Measurements from ENCODE around the gene FIZ1.
A peak's percentile ranks its signal among the peaks of the same experiment; 100 is the strongest.

The FIZ1 gene

DNA sequence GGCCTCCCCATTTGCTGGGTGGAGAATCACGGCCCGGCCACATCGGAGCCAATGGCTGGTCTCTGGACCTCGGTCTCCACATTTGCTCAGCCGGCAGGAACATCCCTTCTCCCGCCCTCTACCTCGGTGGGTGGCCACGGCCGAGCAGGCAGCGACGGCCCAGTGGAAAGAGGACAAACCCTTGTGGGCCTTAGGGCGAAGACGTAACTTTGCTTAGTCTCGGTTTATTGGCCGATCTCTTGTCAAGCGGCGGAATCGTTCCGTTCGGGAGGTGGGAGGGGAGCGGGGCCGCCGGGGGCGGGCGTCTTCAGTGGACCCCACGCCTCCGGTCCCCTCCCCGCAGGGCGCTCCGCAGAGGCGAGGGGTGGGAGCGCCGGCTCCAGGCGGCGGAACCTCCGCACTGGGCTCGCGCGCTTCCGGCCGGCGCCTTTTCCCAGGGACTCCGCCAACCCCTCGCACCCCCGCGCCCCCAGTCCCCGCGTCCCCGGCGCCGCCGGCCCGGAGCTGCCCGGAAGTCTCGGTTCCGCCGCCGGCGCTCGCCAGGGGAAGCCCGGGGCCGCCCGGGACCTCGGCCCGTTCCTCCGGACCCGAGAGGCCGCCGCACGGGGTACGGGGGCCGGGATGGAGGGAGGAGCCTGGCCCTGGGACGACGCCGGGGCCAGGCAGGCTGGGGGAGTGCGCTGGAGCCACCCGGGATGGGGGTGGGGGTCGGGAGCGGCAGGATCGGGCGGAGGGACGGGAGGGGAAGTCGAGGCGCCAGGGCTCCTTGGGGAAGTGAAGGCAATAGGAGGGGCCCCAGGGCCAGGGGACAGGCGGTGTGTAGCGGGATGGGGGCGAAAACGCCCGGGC, 41.5 kb upstream of the FIZ1 start, which contains the start of gene ZNF580:
Gene ZNF580 (plus strand): TSS at position 426 of the 849 bp plus-strand sequence. CDS start 1,507 bp downstream, outside the sequence.
- Mint-ChIP-seq H3K27me3 (no peaks in the 10 kb centered on the region), H3K36me3 (ENCODE audit: low read depth) (peaks cover 68% of the 10 kb centered on the region), H3K4me3 (peak within 1 kb of the TSS; percentile 96), H3K9me3 (no peaks in the 10 kb centered on the region), H3K27ac (peak within 1 kb of the TSS; percentile 89), H3K4me1 (ENCODE audit: low read depth) (peaks cover 87% of the 10 kb centered on the region)
- intact Hi-C loops (cut with micrococcal nuclease): loop anchor here (2.0 kb wide), 1 partner anchor 14 kb away; the partner anchor contains the start of gene U2AF2

DNA sequence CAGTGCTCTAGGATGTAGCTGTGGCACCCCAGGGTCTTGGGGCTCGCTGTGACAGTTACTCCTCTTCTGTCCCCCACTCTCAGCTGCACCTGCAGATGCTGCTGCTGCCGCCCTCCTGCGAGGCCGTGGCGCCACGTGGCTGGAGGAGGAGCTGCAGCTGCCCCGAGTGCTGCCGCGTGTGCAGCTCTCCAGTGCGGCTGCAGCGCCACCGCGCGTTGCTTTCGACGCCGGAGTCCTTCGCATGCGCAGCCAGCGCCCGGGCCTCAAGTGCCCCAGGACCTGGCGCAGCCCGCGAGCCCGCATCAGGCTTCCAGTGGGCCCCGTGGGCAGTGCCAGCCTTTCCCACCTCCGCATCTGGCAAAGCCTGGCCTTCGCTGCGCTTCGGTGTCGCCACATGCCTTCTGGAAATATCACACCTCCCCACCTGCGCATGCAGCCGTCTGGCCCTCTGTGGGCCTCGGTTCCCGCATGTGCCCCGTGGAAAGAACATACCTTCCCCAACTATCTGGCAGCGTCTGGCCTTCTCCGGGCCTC, 40.8 kb upstream of the FIZ1 start:
- Mint-ChIP-seq H3K4me1 (ENCODE audit: low read depth) (peaks cover 88% of the 10 kb centered on the region), H3K27me3 (no peaks in the 10 kb centered on the region), H3K9me3 (no peaks in the 10 kb centered on the region), H3K36me3 (ENCODE audit: low read depth) (peaks cover 68% of the 10 kb centered on the region), H3K27ac (peak overlapping the region; percentile 89), H3K4me3 (peak overlapping the region; percentile 96)
- intact Hi-C loops (cut with micrococcal nuclease): loop anchor here (2.0 kb wide), 1 partner anchor 15 kb away; the partner anchor contains the start of gene U2AF2

DNA sequence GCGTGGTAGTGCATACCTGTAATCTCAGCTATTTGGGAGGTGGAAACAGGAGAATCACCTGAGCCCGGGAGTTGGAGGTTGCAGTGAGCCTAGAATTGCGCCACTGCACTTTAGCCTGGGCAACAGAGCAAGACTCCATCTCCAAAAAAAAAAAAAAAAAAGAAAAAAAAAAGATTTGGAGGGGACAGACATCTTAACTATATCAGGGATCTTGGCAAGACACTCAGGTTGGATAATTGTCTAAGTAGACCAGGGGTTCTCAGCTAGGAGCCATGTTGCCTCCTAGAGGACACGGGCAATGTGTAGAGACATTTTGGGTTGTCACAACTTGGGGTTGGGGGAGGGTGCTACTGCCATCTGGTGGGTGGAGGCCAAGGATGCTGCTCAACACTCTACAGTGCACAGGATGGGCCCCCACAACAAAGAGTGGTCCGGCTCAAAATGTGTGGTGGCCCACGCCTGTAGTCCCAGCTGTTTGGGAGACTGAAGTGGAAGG, 39.6 kb upstream of the FIZ1 start:
- Mint-ChIP-seq H3K4me3 (no peak overlapping the region), H3K36me3 (ENCODE audit: low read depth) (peaks cover 62% of the 10 kb centered on the region), H3K4me1 (ENCODE audit: low read depth) (peaks cover 83% of the 10 kb centered on the region), H3K27ac (no peak overlapping the region), H3K27me3 (no peaks in the 10 kb centered on the region), H3K9me3 (no peaks in the 10 kb centered on the region)
- intact Hi-C loops (cut with micrococcal nuclease): loop anchor here (5.0 kb wide), 1 partner anchor 42 kb away; the partner anchor contains the start of gene FIZ1

DNA sequence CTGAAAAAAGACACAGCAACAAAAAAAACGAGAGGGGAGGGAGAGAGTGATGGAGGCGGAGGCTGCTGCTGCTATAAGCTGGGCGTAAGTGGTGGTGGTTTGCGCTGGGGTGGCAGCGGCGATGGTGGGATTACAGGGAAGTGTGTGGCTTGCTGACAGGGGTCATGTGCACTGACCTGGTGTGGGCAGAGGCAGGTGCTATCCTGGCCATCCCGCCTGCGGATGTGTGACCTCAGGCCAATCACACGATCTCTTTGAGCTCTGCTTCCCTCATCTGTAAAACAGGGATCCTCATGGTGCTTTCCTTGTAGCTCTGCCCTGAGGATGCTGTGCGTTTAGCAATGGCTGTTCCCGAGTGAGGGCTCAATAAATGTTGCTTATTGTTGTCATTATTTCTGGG, 38.2 kb upstream of the FIZ1 start:
- intact Hi-C loops (cut with micrococcal nuclease): loop anchor here (5.0 kb wide), 1 partner anchor 40 kb away; the partner anchor contains the start of gene FIZ1
- peaks cover 50% of the 10 kb centered on the region for H3K36me3 Mint-ChIP-seq (ENCODE audit: low read depth)
- no peaks in the 10 kb centered on the region for H3K27me3 Mint-ChIP-seq
- no peaks in the 10 kb centered on the region for H3K9me3 Mint-ChIP-seq
- no peak overlapping the region for H3K4me3 Mint-ChIP-seq
- peak overlapping the region; percentile 100 for H3K27ac Mint-ChIP-seq
- H3K4me1 Mint-ChIP-seq (ENCODE audit: low read depth): peaks cover 72% of the 10 kb centered on the region

DNA sequence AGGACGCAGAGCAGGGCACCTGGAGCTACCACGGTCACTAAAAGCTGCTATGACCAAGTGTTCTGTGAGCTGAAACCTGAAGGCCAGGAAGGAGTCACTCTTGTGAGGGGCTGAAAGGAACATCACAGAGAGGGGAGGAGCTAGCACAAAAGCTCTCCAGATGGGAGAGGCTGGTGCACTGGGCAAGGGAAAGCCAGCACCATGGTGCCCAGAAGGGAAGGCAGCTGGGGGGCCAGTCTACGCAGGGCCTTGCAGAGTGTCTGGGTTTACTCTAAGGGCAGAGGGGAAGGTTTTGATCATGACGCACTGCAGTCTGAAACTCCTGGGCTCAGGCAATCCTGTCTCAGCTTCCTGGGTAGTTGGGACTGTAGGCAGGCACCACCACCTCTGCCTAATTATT, 37.4 kb upstream of the FIZ1 start:
- peaks cover 50% of the 10 kb centered on the region for H3K36me3 Mint-ChIP-seq (ENCODE audit: low read depth)
- intact Hi-C loops (cut with micrococcal nuclease): loop anchor here (5.0 kb wide), 1 partner anchor 39 kb away; the partner anchor contains the start of gene FIZ1
- H3K9me3 Mint-ChIP-seq: no peaks in the 10 kb centered on the region
- H3K4me1 Mint-ChIP-seq (ENCODE audit: low read depth): peaks cover 70% of the 10 kb centered on the region
- H3K27ac Mint-ChIP-seq: peak overlapping the region; percentile 100
- no peaks in the 10 kb centered on the region for H3K27me3 Mint-ChIP-seq
- H3K4me3 Mint-ChIP-seq: peak overlapping the region; percentile 100

DNA sequence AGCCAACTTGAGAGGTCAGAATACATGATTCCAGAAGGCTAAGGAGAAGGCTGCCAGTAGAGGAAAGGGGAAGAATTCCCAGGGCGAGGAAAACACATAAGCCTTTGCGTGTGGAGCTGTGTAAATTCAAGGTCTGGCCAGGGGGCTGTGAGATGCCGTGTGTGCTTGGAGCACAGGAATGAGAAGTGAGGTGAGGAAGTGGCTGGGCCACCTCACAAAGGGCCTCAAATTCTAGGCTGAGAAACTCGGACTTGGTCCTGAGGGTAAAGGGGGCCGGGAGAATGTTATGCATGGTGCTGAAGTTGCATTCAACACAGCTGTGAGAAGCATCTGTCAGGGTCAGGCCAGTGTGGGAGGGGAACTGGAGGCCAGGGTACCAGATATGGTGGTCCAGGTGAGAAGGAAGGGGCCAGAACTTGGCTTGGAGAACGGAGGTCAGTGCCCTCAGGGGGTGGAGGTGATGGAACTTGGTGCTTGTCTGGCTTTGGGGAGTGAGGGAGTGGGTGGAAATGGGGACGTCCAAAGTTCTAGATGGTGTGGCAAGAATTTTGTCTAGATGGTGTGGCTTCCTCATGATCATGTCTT, 36.6 kb upstream of the FIZ1 start:
- Mint-ChIP-seq H3K4me1 (ENCODE audit: low read depth) (peaks cover 63% of the 10 kb centered on the region), H3K4me3 (peak overlapping the region; percentile 100), H3K9me3 (no peaks in the 10 kb centered on the region), H3K27ac (peak overlapping the region; percentile 100), H3K36me3 (ENCODE audit: low read depth) (peaks cover 43% of the 10 kb centered on the region), H3K27me3 (no peaks in the 10 kb centered on the region)
- intact Hi-C loops (cut with micrococcal nuclease): loop anchor here (5.0 kb wide), 1 partner anchor 39 kb away; the partner anchor contains the start of gene FIZ1

DNA sequence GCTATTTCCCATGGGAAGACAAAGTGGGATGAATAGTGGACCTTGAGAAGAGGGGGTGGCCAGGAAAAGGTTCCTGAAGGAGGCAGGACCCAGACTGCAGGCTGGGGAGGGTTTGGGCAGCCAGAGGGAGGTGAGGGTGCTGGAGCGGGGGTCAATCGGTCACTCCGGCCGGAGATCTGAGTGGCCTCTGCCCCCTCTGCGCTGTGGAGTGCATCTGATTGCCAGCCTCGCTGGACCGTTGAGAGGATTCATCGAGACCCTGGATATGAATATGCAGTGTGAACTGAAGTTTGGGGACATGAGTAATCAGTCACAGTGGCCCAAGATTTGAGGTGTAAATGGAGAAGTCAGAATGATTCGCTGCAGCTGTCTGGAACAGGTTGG, 36.0 kb upstream of the FIZ1 start:
- intact Hi-C loops (cut with micrococcal nuclease): loop anchor here (5.0 kb wide), 1 partner anchor 38 kb away; the partner anchor contains the start of gene FIZ1
- Mint-ChIP-seq H3K4me1 (ENCODE audit: low read depth) (peaks cover 60% of the 10 kb centered on the region), H3K36me3 (ENCODE audit: low read depth) (peaks cover 43% of the 10 kb centered on the region), H3K27me3 (no peaks in the 10 kb centered on the region), H3K27ac (peak overlapping the region; percentile 100), H3K4me3 (peak overlapping the region; percentile 100), H3K9me3 (no peaks in the 10 kb centered on the region)

DNA sequence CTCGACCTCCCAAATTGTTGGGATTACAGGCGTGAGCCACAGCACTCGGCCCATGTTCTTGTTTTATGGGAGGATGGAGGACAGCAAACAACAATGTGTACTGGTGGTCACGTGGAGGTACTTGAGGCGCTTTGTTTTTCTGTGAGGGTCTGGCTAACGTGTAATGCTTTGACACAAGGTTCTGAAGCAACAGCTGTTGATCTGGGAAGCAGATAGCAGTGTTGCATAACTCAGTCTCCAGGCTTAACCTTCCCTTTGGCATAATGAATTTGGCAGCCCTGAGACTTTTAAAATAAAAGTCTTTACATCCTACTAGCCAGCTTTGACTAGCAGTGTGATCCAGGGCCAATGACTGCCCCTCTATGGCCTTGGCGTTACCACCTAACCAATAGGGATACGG, 34.5 kb upstream of the FIZ1 start:
- intact Hi-C loops (cut with micrococcal nuclease): loop anchor here (5.0 kb wide), 1 partner anchor 438 kb away; no protein-coding TSS in a partner anchor
- H3K27me3 Mint-ChIP-seq: no peaks in the 10 kb centered on the region
- peaks cover 47% of the 10 kb centered on the region for H3K4me1 Mint-ChIP-seq (ENCODE audit: low read depth)
- H3K4me3 Mint-ChIP-seq: no peak overlapping the region
- H3K27ac Mint-ChIP-seq: peak overlapping the region; percentile 100
- peaks cover 43% of the 10 kb centered on the region for H3K36me3 Mint-ChIP-seq (ENCODE audit: low read depth)
- H3K9me3 Mint-ChIP-seq: no peaks in the 10 kb centered on the region

DNA sequence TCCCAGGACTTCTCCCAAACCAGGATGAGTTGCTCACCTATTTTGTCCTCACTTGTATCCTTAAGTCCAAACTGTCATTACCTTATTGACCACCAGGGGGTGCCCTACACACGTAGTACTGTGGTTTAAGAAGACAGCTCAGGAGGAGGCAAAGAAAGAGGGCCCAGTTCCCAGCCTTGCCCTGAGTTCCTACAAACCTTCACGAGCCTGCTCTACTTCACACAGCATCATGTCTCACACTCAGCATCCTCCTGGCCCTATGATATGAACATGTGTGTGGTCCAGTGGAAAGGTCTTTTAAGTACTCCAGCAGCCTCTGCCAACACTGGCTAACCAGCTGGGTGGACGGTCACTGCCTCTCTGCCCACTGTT, 33.1 kb upstream of the FIZ1 start:
- Mint-ChIP-seq H3K36me3 (ENCODE audit: low read depth) (peaks cover 30% of the 10 kb centered on the region), H3K27me3 (no peaks in the 10 kb centered on the region), H3K27ac (peak overlapping the region; percentile 38), H3K9me3 (no peaks in the 10 kb centered on the region), H3K4me3 (no peak overlapping the region), H3K4me1 (ENCODE audit: low read depth) (peaks cover 37% of the 10 kb centered on the region)
- intact Hi-C loops (cut with micrococcal nuclease): loop anchor here (5.0 kb wide), 1 partner anchor 440 kb away; no protein-coding TSS in a partner anchor

DNA sequence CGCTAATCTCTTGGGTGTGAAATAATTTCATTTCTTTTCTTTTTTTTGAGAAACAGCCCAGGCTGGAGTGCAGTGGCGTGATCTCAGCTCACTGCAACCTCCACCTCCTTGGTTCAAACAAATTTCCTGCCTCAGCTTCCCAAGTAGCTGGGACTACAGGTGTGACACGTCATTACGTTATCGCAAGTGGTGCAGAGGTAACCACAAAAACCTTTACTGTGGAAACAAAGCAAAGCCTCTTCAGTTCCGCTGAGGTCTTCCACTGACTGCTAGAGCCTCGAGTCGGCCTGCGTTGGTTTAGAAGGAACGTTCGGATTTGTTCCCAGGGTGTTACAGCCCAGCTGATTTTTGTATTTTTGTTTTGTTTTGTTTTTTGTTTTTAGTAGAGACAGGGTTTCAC, 27.0 kb upstream of the FIZ1 start:
- Mint-ChIP-seq H3K36me3 (ENCODE audit: low read depth) (peaks cover 20% of the 10 kb centered on the region), H3K27me3 (peaks cover 2% of the 10 kb centered on the region), H3K4me3 (no peak overlapping the region), H3K4me1 (ENCODE audit: low read depth) (peaks cover 27% of the 10 kb centered on the region), H3K9me3 (no peaks in the 10 kb centered on the region), H3K27ac (no peak overlapping the region)
- intact Hi-C loops (cut with micrococcal nuclease): no loop called here

DNA sequence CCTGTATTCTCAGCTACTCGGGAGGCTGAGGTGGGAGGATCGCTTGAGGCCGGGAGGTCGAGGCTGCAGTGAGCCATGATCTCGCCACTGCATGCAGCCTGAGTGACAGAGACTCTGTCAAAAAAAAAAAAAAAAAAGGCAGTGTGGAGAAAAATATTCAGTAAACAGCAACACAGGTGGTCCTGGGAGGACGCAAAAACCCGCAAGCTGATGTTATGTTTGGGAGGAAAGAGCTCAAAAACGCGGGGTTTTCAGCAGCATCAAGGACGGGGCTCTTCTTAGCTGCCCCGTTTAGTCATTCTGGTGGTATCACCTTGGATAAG, 25.6 kb upstream of the FIZ1 start:
- H3K36me3 Mint-ChIP-seq (ENCODE audit: low read depth): peaks cover 34% of the 10 kb centered on the region
- intact Hi-C loops (cut with micrococcal nuclease): loop anchor here (2.0 kb wide), 1 partner anchor 108 kb away; no protein-coding TSS in a partner anchor

DNA sequence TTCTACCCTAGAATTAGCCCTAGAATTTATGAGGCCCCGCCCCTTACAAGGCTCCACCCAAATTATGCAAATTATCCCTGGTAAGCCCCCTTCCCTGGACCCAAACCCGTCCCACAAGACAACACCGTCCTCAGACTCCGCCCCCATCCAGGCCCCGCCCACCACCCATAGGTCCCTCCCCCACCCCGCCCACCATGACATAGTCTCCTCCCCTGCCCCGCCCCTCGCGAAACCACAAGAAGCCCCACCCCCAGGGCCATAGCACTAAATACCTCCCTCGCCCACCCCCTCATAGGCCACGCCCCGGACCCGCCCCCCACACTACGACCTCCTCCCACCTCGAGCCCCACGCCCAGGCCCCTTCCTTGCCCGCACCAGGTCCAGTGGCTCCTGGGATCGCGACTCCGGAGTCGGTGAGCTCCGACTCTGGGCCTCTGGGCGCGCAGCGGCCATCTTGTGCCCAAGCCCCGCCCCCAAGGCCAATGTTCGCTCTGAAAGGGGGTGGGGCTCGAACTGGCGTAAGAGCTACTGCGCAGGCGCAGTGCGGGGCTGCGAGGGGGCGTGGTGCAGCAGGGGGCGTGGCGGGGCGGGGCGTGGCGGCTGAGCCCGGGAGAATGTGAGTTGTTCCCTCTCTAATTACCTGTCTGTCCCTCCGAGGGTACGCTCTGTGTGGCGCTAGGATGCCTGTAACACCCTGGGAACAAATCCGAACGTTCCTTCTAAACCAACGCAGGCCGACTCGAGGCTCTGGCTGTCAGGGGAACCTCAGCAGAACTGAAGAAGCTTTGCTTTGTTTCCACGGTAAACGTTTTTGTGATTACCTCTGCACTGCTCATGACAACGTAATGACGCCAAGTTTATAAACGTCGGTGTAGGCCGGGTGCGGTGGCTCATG, 25.0 kb upstream of the FIZ1 start, which contains the start of gene ZNF784:
Gene ZNF784 (minus strand): TSS at position 458 of the 895 bp plus-strand sequence. CDS start 5 bp downstream, at position 453.
- Mint-ChIP-seq H3K4me1 (ENCODE audit: low read depth) (peaks cover 47% of the 10 kb centered on the region), H3K9me3 (no peaks in the 10 kb centered on the region), H3K27me3 (peaks cover 2% of the 10 kb centered on the region), H3K27ac (peak within 1 kb of the TSS; percentile 98), H3K4me3 (peak within 1 kb of the TSS; percentile 90), H3K36me3 (ENCODE audit: low read depth) (peaks cover 40% of the 10 kb centered on the region)
- intact Hi-C loops (cut with micrococcal nuclease): loop anchor here (1.0 to 2.0 kb wide), 2 partner anchors 25 to 108 kb away; partner anchors contain the start of gene FIZ1

More for the DNA sequence above, 25.6 kb upstream of the FIZ1 start:
- Mint-ChIP-seq H3K27me3 (peaks cover 2% of the 10 kb centered on the region), H3K4me3 (peak overlapping the region; percentile 90), H3K4me1 (ENCODE audit: low read depth) (peaks cover 41% of the 10 kb centered on the region), H3K9me3 (no peaks in the 10 kb centered on the region), H3K27ac (peak overlapping the region; percentile 98)

DNA sequence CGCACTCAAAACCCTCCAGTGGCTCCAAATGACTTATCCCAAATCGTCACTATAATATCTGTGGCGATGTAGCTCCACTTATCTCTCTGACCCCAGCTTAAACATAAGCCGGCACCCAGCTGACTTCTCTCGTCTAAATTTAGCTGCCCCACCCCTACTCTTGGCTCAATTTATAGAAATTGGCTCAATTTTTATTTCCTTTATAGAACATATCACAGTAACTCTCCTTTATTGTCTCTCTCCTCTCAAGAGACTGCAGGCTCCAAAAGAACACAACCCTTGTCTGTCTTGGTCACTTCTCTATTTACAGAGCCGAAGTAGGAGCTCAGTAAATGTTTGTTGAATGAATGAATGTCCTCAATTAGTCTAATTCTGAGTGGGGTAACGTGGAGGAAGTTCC, 24.2 kb upstream of the FIZ1 start:
- Mint-ChIP-seq H3K36me3 (ENCODE audit: low read depth) (peaks cover 40% of the 10 kb centered on the region), H3K4me1 (ENCODE audit: low read depth) (peaks cover 55% of the 10 kb centered on the region), H3K4me3 (peak overlapping the region; percentile 9), H3K9me3 (no peaks in the 10 kb centered on the region), H3K27me3 (peaks cover 2% of the 10 kb centered on the region), H3K27ac (peak overlapping the region; percentile 98)
- intact Hi-C loops (cut with micrococcal nuclease): no loop called here

Data from dendritic cell treated with granulocyte-macrophage colony-stimulating factor and Interleukin-4, amounts not matched to agents 40 ng/mL and 50 ng/mL, for 4 days (primary cell).